ENCODE results near the gene NDUFB2. TPM values are rescaled to one million over a fixed set of nuclear protein-coding genes. Genes with fewer than 3 reads are reported as not detected.
A peak's percentile ranks its signal among the peaks of the same experiment; 100 is the strongest.
"Not testable (repeated sequence)": the region's sequence is repeated elsewhere in the genome, so short reads cannot be mapped to it uniquely, and the experiment has no call there.

The NDUFB2 gene
- total RNA-seq, 1 donor from 2014 or later: 99.5 TPM

DNA sequence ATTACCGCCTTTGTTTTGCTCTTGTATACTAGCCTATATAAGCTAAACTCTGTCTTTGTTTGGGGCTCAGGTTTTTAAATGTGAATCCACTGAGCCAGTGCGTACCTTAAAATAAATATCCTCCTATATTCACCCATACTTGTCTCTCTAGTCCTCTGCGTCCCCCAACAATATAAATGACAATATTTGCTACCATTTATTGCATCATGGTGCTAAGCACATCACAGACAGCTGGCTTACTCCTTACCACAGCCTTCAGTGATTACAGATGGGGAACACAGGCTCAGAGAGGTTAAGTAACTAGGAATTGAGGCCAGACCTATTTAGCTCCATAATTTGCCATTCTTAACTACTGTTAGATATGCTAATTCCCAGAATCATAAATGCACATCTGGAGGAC, 27.2 kb upstream of the NDUFB2 start:
- DNase-seq (ENCODE audit: low read depth) (no peak), FAIRE-seq (no peak)
- H3K27me3 ChIP-seq (ENCODE audit: control insufficient read depth, insufficient read depth, low read length): no peaks in the 10 kb centered on the region
- TF ChIP-seq, protein P1, sequence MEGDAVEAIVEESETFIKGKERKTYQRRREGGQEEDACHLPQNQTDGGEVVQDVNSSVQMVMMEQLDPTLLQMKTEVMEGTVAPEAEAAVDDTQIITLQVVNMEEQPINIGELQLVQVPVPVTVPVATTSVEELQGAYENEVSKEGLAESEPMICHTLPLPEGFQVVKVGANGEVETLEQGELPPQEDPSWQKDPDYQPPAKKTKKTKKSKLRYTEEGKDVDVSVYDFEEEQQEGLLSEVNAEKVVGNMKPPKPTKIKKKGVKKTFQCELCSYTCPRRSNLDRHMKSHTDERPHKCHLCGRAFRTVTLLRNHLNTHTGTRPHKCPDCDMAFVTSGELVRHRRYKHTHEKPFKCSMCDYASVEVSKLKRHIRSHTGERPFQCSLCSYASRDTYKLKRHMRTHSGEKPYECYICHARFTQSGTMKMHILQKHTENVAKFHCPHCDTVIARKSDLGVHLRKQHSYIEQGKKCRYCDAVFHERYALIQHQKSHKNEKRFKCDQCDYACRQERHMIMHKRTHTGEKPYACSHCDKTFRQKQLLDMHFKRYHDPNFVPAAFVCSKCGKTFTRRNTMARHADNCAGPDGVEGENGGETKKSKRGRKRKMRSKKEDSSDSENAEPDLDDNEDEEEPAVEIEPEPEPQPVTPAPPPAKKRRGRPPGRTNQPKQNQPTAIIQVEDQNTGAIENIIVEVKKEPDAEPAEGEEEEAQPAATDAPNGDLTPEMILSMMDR (IDR thresholded peaks at IDR 0.05; ENCODE audit: insufficient read depth, low read length, severe bottlenecking): no peak
- H3K36me3 ChIP-seq (ENCODE audit: control insufficient read depth, insufficient read depth, low read length): no peaks in the 10 kb centered on the region
- H3K4me3 ChIP-seq (ENCODE audit: low read depth, low read length): no peak overlapping the region

- not testable (repeated sequence) for H3K4me3 ChIP-seq (ENCODE audit: low read depth, low read length); FAIRE-seq; H3K36me3 ChIP-seq (ENCODE audit: control insufficient read depth, insufficient read depth, low read length); H3K27me3 ChIP-seq (ENCODE audit: control insufficient read depth, insufficient read depth, low read length); DNase-seq (ENCODE audit: low read depth)
Observed at GRCh38 chr7:140669862-140670261, 26.6 kb upstream of the NDUFB2 start.

- no peaks in the 10 kb centered on the region for H3K36me3 ChIP-seq (ENCODE audit: control insufficient read depth, insufficient read depth, low read length)
- H3K27me3 ChIP-seq (ENCODE audit: control insufficient read depth, insufficient read depth, low read length): no peaks in the 10 kb centered on the region
- FAIRE-seq: no peak
- no peak for DNase-seq (ENCODE audit: low read depth)
- TF ChIP-seq, protein P1 (IDR thresholded peaks at IDR 0.05; ENCODE audit: insufficient read depth, low read length, severe bottlenecking): no peak
- no peak overlapping the region for H3K4me3 ChIP-seq (ENCODE audit: low read depth, low read length)
Observed at GRCh38 chr7:140670343-140670935, 26.1 kb upstream of the NDUFB2 start.

DNA sequence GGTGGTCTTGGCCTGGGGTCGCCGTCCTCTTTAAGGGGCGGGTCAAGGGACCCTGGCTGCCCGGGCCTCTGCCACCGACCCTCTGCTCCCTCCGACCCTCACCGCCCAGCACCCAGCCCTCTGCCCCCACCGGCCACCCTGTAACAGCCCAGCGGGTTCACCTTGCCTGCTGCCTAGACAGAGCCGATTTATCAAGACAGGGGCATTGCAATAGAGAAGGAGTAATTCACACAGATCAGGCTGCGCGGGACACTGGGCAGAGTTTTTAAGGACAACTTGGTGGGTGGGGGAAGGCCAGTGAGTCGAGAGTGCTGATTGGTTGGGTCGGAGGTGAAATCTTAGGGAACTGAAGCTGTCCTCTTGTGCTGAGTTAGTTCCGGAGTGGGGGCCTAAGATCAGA, 24.5 kb upstream of the NDUFB2 start:
- peaks cover 2% of the 10 kb centered on the region for H3K36me3 ChIP-seq (ENCODE audit: control insufficient read depth, insufficient read depth, low read length)
- H3K4me3 ChIP-seq (ENCODE audit: low read depth, low read length): no peak overlapping the region
- H3K27me3 ChIP-seq (ENCODE audit: control insufficient read depth, insufficient read depth, low read length): no peaks in the 10 kb centered on the region
- no peak for DNase-seq (ENCODE audit: low read depth)
- no peak for FAIRE-seq
- TF ChIP-seq, protein P1 (IDR thresholded peaks at IDR 0.05; ENCODE audit: insufficient read depth, low read length, severe bottlenecking): no peak

DNA sequence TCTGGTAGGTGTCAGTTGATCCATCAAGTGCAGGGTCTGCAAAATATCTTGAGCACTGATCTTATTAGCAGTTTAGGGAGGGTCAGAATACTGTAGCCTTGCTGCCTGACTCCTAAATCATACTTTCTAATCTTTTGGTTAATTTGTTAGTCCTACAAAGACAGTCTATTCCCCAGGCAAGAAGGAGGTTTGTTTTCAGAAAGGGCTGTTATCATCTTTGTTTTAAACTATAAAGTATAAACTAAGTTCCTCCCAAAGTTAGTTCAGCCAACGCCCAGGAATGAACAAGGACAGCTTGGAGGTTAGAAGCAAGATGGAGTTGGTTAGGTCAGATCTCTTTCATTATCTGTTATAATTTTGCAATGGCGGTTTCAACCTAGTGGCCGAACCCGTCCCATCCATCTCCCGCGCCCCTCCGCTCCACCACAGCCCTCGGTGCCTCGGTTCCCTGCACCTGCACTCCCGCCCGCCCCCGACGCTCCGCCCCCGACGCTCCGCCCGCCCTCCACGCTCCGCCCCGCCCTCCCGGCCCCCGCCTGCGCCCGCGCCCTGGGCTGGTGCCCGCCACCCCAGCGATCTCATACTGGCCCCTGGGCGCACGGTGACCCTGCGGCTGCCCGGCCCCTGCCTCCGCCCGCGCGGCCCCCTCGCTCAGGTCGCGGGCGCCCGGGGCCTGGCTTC, 24.0 kb upstream of the NDUFB2 start, which contains the start of gene ADCK2:
Gene ADCK2 (plus strand): TSS at position 564 of the 681 bp plus-strand sequence. CDS start 386 bp downstream, outside the sequence.
- TF ChIP-seq, protein P1 (IDR thresholded peaks at IDR 0.05; ENCODE audit: insufficient read depth, low read length, severe bottlenecking): no peak
- DNase-seq (ENCODE audit: low read depth) (no peak), FAIRE-seq (no peak)
- Histone ChIP-seq H3K4me3 (ENCODE audit: low read depth, low read length) (peak within 1 kb of the TSS; percentile 74), H3K27me3 (ENCODE audit: control insufficient read depth, insufficient read depth, low read length) (no peaks in the 10 kb centered on the region), H3K36me3 (ENCODE audit: control insufficient read depth, insufficient read depth, low read length) (peaks cover 2% of the 10 kb centered on the region)

- FAIRE-seq: no peak
- Histone ChIP-seq H3K36me3 (ENCODE audit: control insufficient read depth, insufficient read depth, low read length) (peaks cover 4% of the 10 kb centered on the region), H3K4me3 (ENCODE audit: low read depth, low read length) (peak overlapping the region; percentile 74), H3K27me3 (ENCODE audit: control insufficient read depth, insufficient read depth, low read length) (no peaks in the 10 kb centered on the region)
- TF ChIP-seq, protein P1 (IDR thresholded peaks at IDR 0.05; ENCODE audit: insufficient read depth, low read length, severe bottlenecking): no peak
- DNase-seq (ENCODE audit: low read depth): peak; percentile 48
Observed at GRCh38 chr7:140673063-140673773, 23.3 kb upstream of the NDUFB2 start.

Data from bronchial epithelial cell (primary cell).